ENCODE results near the gene RBM47.

The RBM47 gene

GRCh38 chr4:40490481-40490880, 139.2 kb downstream of the RBM47 start:
- Mint-ChIP-seq H3K4me1 (ENCODE audit: low read depth) (no peaks in the 10 kb centered on the region), H3K27me3 (no peaks in the 10 kb centered on the region), H3K9me3 (no peaks in the 10 kb centered on the region), H3K4me3 (no peak overlapping the region), H3K27ac (no peak overlapping the region), H3K36me3 (ENCODE audit: low read depth) (no peaks in the 10 kb centered on the region)

GRCh38 chr4:40489961-40490360, 139.7 kb downstream of the RBM47 start:
- H3K27me3 Mint-ChIP-seq, result no peaks in the 10 kb centered on the region
- H3K4me1 Mint-ChIP-seq (ENCODE audit: low read depth), result no peaks in the 10 kb centered on the region
- no peak overlapping the region for H3K4me3 Mint-ChIP-seq
- H3K36me3 Mint-ChIP-seq (ENCODE audit: low read depth), result no peaks in the 10 kb centered on the region
- no peaks in the 10 kb centered on the region for H3K9me3 Mint-ChIP-seq
- H3K27ac Mint-ChIP-seq, result no peak overlapping the region

GRCh38 chr4:40486534-40486933, 143.1 kb downstream of the RBM47 start:
- H3K27me3 Mint-ChIP-seq, result peaks cover 9% of the 10 kb centered on the region
- H3K9me3 Mint-ChIP-seq, result no peaks in the 10 kb centered on the region
- no peaks in the 10 kb centered on the region for H3K36me3 Mint-ChIP-seq (ENCODE audit: low read depth)
- H3K4me3 Mint-ChIP-seq, result no peak overlapping the region
- H3K4me1 Mint-ChIP-seq (ENCODE audit: low read depth), result no peaks in the 10 kb centered on the region
- H3K27ac Mint-ChIP-seq, result no peak overlapping the region

GRCh38 chr4:40484346-40485090, 145.1 kb downstream of the RBM47 start:
- Mint-ChIP-seq H3K36me3 (ENCODE audit: low read depth) (no peaks in the 10 kb centered on the region), H3K27ac (no peak overlapping the region), H3K27me3 (peaks cover 9% of the 10 kb centered on the region), H3K9me3 (no peaks in the 10 kb centered on the region), H3K4me1 (ENCODE audit: low read depth) (no peaks in the 10 kb centered on the region), H3K4me3 (no peak overlapping the region)

GRCh38 chr4:40482985-40483647, 146.5 kb downstream of the RBM47 start:
- Mint-ChIP-seq H3K4me1 (ENCODE audit: low read depth) (no peaks in the 10 kb centered on the region), H3K27ac (no peak overlapping the region), H3K9me3 (no peaks in the 10 kb centered on the region), H3K36me3 (ENCODE audit: low read depth) (no peaks in the 10 kb centered on the region), H3K27me3 (peaks cover 9% of the 10 kb centered on the region), H3K4me3 (no peak overlapping the region)

GRCh38 chr4:40481977-40482376, 147.7 kb downstream of the RBM47 start:
- Mint-ChIP-seq H3K4me1 (ENCODE audit: low read depth) (no peaks in the 10 kb centered on the region), H3K27me3 (peaks cover 9% of the 10 kb centered on the region), H3K4me3 (no peak overlapping the region), H3K36me3 (ENCODE audit: low read depth) (no peaks in the 10 kb centered on the region), H3K9me3 (no peaks in the 10 kb centered on the region), H3K27ac (no peak overlapping the region)

GRCh38 chr4:40480291-40480690, 149.4 kb downstream of the RBM47 start:
- Mint-ChIP-seq H3K36me3 (ENCODE audit: low read depth) (no peaks in the 10 kb centered on the region), H3K4me1 (ENCODE audit: low read depth) (peaks cover 3% of the 10 kb centered on the region), H3K9me3 (no peaks in the 10 kb centered on the region), H3K27ac (no peak overlapping the region), H3K27me3 (peaks cover 9% of the 10 kb centered on the region), H3K4me3 (no peak overlapping the region)

- Mint-ChIP-seq H3K4me3 (no peak overlapping the region), H3K27me3 (peaks cover 5% of the 10 kb centered on the region), H3K4me1 (ENCODE audit: low read depth) (peaks cover 3% of the 10 kb centered on the region), H3K36me3 (ENCODE audit: low read depth) (no peaks in the 10 kb centered on the region), H3K9me3 (no peaks in the 10 kb centered on the region), H3K27ac (no peak overlapping the region)
Measured at GRCh38 chr4:40479378-40479777, 150.3 kb downstream of the RBM47 start.

GRCh38 chr4:40475609-40476008, 154.1 kb downstream of the RBM47 start:
- H3K9me3 Mint-ChIP-seq, result no peaks in the 10 kb centered on the region
- no peaks in the 10 kb centered on the region for H3K36me3 Mint-ChIP-seq (ENCODE audit: low read depth)
- H3K27ac Mint-ChIP-seq, result no peak overlapping the region
- H3K4me1 Mint-ChIP-seq (ENCODE audit: low read depth), result peaks cover 6% of the 10 kb centered on the region
- H3K4me3 Mint-ChIP-seq, result no peak overlapping the region
- no peaks in the 10 kb centered on the region for H3K27me3 Mint-ChIP-seq

GRCh38 chr4:40473578-40474388, 155.9 kb downstream of the RBM47 start:
- Mint-ChIP-seq H3K27ac (no peak overlapping the region), H3K4me1 (ENCODE audit: low read depth) (peaks cover 6% of the 10 kb centered on the region), H3K9me3 (no peaks in the 10 kb centered on the region), H3K27me3 (no peaks in the 10 kb centered on the region), H3K4me3 (no peak overlapping the region), H3K36me3 (ENCODE audit: low read depth) (no peaks in the 10 kb centered on the region)

GRCh38 chr4:40471923-40472322, 157.7 kb downstream of the RBM47 start:
- no peaks in the 10 kb centered on the region for H3K36me3 Mint-ChIP-seq (ENCODE audit: low read depth)
- H3K4me1 Mint-ChIP-seq (ENCODE audit: low read depth), result peaks cover 9% of the 10 kb centered on the region
- H3K27ac Mint-ChIP-seq, result no peak overlapping the region
- H3K4me3 Mint-ChIP-seq, result no peak overlapping the region
- no peaks in the 10 kb centered on the region for H3K27me3 Mint-ChIP-seq
- H3K9me3 Mint-ChIP-seq, result no peaks in the 10 kb centered on the region

- Mint-ChIP-seq H3K9me3 (no peaks in the 10 kb centered on the region), H3K36me3 (ENCODE audit: low read depth) (no peaks in the 10 kb centered on the region), H3K27me3 (no peaks in the 10 kb centered on the region), H3K4me3 (no peak overlapping the region), H3K4me1 (ENCODE audit: low read depth) (peaks cover 9% of the 10 kb centered on the region), H3K27ac (no peak overlapping the region)
Measured at GRCh38 chr4:40466789-40467188, 162.9 kb downstream of the RBM47 start.

- no peak overlapping the region for H3K4me3 Mint-ChIP-seq
- no peaks in the 10 kb centered on the region for H3K36me3 Mint-ChIP-seq (ENCODE audit: low read depth)
- H3K9me3 Mint-ChIP-seq, result no peaks in the 10 kb centered on the region
- peaks cover 9% of the 10 kb centered on the region for H3K4me1 Mint-ChIP-seq (ENCODE audit: low read depth)
- no peak overlapping the region for H3K27ac Mint-ChIP-seq
- H3K27me3 Mint-ChIP-seq, result no peaks in the 10 kb centered on the region
Measured at GRCh38 chr4:40462326-40462725, 167.3 kb downstream of the RBM47 start.

GRCh38 chr4:40461879-40462278, 167.8 kb downstream of the RBM47 start:
- Mint-ChIP-seq H3K27ac (no peak overlapping the region), H3K4me1 (ENCODE audit: low read depth) (peaks cover 6% of the 10 kb centered on the region), H3K36me3 (ENCODE audit: low read depth) (no peaks in the 10 kb centered on the region), H3K4me3 (no peak overlapping the region), H3K27me3 (no peaks in the 10 kb centered on the region), H3K9me3 (no peaks in the 10 kb centered on the region)

GRCh38 chr4:40461062-40461461, 168.6 kb downstream of the RBM47 start:
- Mint-ChIP-seq H3K9me3 (no peaks in the 10 kb centered on the region), H3K4me1 (ENCODE audit: low read depth) (no peaks in the 10 kb centered on the region), H3K4me3 (no peak overlapping the region), H3K36me3 (ENCODE audit: low read depth) (no peaks in the 10 kb centered on the region), H3K27ac (no peak overlapping the region), H3K27me3 (no peaks in the 10 kb centered on the region)
